GM19372 (cell line): ENCODE results near the gene SLC5A11.
"Not testable (repeated sequence)": the region's sequence is repeated elsewhere in the genome, so short reads cannot be mapped to it uniquely, and the experiment has no call there.

ENCODE experiments used
- ATAC-seq: cut with Tn5 transposase; IDR thresholded peaks from one replicate; pipeline ENCODE4 v1.9.1; 2021; ENCODE audit warnings: mild to moderate bottlenecking, low read depth, moderate library complexity; ENCODE audit not compliant: unreplicated experiment

The SLC5A11 gene

GRCh38 chr16:24834459-24835335 is 11.1 kb upstream of the SLC5A11 start:
- no peak for ATAC-seq

- ATAC-seq = no peak
These were observed 8.9 kb upstream of the SLC5A11 start for GRCh38 chr16:24836836-24837235.

DNA sequence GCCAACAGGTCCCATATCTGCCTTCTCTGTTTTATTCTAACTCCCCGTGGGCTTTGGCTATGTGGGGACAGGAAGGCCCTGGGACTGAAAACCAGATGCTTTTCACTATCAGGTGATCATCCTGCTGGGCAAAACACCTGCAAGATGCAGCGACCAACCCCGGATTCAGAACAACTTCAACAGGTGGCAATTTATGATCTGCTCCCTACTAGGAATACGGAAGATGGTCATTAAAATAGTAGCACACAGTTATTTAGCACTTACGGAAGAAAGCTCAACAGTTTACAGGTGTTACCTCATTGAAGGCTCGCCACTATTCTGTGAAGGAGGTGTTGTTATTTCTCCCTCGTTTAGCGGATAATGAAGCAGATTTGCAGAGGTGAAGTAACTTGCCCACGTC is 7.8 kb upstream of the SLC5A11 start:
- no peak for ATAC-seq

- ATAC-seq = no peak
These were observed 7.1 kb upstream of the SLC5A11 start for GRCh38 chr16:24838554-24839266.

DNA sequence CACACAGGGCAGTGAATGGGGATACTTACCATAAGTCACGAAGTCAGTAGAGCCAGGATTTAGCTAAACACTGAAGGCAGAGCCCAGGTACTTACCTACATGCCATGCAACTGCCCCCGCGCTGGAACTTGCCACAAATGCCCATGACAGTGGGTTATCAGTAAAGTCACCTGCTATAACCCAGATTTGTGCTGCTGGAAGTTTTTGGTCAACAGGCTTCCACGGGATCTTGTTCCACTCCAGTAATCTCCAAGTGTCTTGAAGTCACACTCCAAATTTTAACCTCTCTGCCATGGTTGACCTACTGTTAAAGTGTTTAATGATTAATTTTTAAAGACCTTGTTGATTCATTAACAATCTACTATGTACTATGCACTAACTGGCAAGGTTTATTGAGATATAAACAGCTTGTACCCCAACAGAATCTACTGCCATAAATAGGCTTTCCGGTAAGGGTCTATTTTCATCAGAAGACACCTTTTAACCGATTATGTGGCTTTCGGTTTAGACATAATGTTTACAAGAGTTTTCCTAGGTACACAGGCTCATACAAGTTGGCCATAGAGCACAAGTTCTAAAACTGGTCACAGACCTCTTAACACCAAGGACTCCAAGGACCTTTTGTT is 6.3 kb upstream of the SLC5A11 start:
- ATAC-seq = no peak

- no peak for ATAC-seq
These were observed 4.5 kb upstream of the SLC5A11 start for GRCh38 chr16:24841291-24841690.

DNA sequence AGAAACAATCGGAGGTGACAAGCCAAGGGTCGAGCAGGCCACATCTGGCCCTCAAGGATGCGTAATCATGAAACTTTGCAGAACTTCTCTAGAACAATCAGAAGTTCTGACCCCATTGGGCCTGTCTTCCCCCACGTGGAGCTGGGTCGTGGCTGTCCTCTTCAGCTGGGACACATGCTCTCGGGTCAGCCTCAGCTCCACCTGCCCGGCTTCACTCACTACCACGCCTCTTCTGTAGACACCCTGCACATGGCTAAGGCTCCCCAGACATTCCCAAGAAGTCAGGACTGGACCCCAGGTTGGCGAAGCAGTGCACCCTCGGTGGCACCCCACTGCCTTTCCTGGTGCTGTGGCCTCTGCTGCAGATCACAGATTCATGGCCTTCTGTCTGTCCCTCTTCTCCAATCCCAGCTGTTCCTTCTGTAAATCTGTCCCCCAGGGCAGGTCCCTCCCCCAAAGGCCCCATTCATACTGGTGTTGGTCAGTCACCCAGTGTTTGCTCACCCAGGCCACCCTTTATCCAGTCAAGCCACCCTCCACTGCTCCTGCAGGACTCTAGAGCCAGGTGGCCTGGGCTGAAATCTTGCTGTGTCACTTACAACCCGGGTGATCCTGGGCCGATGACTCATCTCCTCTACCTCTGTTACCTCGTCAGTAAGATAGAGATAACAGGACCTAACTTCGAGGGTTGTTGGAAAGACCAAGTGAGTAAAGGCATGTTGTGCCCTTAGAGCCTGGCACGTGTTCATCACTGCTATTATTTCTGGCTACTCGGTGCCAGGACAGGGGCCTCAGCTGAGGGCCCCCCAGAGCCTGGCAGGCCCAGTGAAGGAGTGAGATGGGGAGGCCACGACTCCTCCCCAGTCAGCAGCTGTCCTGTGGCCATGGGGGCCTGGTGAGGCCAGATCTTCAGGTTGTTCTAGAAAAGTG is 1.4 kb upstream of the SLC5A11 start:
- ATAC-seq = no peak

DNA sequence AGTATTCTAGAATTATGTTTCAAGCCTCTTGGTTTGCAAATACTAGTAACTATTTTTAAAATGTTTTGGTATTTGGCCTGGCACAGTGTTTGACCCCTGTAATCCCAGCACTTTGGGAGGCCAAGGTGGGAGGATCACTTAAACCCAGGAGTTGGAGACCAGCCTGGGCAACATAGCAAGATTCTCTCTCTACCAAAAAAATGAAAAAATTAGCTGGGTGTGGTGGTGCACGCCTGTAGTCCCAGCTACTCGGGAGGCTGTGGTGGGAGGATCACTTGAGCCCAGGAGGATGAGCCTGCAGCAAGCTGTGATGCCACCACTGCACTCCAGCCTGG is 765 bp upstream of the SLC5A11 start:
- ATAC-seq = not testable (repeated sequence)

GRCh38 chr16:24846548-24847357 is 990 bp downstream of the SLC5A11 start:
- ATAC-seq = no peak

GRCh38 chr16:24847358-24847664 is 1.5 kb downstream of the SLC5A11 start:
- ATAC-seq = no peak

DNA sequence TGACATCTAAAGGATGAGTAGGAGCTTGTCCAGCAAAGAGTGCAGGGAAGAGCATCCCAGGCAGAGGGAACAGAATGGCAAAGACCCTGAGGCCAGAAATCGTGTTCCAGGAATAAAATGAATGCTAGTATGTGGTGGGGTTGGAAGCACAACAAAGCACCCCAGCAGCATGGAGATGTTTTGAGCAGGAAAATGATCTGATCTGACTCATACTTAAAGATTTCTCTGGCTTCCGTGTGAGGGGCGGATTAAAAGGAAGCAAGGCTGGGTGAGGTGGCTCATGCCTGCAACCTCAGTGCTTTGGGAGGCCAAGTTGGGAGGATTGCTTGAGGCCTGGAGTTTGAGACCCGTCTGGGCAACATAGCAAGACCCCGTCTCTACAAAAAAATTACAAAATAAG is 2.3 kb downstream of the SLC5A11 start:
- no peak for ATAC-seq

DNA sequence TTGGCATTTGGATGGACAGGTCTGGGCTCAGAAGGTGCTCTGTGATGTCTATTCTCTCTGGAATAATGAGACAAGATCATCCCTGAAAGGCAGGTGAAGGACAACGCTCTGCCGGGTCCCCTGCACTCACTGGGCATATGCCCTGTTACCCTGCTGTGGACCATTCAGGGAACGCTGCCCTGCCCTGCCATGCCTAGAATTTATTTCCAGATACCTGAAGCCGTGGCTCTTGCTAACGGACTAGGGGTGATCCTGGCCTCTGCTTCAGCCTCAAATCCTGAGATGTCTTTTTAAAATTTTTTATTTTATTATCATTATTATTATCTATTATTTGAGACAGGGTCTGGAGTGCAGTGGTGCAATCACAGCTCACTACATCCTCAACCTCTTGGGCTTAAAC is 3.9 kb downstream of the SLC5A11 start:
- ATAC-seq = no peak

DNA sequence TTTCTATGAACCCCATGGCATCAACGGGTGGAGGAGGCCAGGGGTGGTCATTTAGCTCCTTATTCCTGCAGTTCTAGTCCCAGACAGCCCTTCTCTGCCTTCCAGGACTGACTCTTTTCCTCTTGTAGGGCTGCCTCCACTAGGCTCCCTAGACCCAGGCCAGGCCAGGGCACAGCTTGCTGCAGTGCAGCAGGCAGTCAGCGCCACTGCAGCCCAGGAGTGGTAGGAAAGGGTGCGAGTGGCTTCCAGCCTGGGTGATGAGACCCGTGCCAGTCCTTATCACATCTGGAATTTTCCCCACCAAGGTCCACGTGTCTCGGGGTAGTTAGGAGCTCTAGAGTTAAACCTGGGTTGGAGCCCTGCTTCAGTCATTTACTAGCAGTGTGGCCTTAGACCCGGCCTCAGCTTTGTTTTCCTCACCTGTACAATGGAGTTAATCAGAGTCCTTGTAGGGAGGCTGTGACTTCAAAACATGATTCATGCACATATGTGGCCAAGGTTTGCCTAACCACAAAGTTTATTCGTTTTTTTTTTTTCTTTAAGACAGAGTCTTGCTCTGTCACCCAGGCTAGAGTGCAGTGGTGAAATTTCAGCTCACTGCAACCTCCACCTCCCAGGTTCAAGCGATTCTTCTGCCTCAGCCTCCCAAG is 4.7 kb downstream of the SLC5A11 start:
- no peak for ATAC-seq

- ATAC-seq = no peak
These were observed 5.9 kb downstream of the SLC5A11 start for GRCh38 chr16:24851700-24852099.

GRCh38 chr16:24852281-24852721 is 6.5 kb downstream of the SLC5A11 start:
- ATAC-seq = no peak

DNA sequence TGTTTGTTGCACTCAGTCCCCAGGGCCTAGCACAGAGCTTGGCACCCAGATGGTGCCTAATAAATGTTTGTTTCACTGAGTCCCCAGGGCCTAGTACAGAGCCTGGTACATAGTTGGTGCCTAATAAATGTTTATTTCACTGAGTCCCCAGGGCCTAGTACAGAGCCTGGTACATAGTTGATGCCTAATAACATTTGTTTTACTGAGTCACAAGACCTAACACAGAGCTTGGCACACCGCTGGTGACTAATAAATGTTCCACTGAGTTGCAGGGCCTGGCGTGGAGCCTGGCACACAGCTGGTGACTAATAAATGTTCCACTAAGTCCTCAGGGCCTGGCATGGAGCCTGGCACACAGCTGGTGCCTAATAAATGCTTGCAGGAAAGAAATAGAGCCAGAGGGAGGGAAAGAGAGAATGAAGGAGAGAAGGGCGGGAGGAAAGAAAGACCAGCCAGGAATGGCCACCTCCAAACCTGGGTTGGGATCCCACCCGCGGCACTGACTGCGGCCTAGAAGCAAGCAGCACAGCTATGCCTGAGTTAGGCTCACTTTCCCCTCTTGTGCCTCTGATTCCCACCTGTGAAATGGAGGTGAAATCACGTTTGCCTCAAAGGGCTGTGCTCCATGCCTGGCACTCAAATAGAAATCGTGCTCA is 7.5 kb downstream of the SLC5A11 start:
- no peak for ATAC-seq

GRCh38 chr16:24853830-24854229 is 8.1 kb downstream of the SLC5A11 start:
- no peak for ATAC-seq

DNA sequence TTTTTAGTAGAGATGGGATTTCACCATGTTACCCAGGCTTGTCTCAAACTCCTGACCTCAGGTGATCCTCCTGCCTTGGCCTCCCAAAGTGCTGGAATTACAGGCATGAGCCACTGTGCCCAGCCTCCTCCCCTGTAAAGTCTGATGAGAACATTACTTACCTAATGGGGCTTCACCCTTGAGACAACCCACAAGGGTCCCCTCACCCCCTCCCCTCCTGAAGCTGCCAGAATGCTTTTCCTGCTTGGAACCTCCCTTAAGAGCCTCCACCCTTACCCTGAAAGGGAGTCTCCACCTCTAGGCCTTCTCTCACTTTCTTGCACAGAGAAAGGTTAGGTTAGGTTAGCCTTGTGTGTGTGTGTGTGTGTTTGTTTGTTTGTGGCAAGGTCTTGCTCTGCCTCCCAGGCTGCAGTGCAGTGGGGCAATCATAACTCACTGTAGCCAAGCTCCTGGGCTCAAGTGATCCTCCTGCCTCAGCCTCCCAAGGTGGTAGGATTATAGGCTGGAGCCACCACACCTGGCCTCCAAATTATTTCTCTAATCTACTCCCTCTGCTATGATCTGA is 8.9 kb downstream of the SLC5A11 start:
- ATAC-seq = no peak
